Prostate gland (tissue), 2 donors: Measurements from ENCODE around the gene COL4A1.

Experiments
- CTCF ChIP-seq, 4 experiments: fragments of 200-600 bp in 2 of 4; fragments of 450-650 bp in 2 of 4; sonication (generic) in 2 of 4; IDR thresholded peaks; 1 replicate in 3 of 4; 2 replicates in 1 of 4; pipeline ENCODE4 v1.5.1; 2016 to 2019; ENCODE audit warnings: antibody characterized with exemption in 4 of 4, mild to moderate bottlenecking in 2 of 4, moderate library complexity in 2 of 4
- POLR2AphosphoS5 ChIP-seq: sonication (generic); formaldehyde crosslinking; IDR thresholded peaks from one replicate; pipeline ENCODE4 v1.6.1; 2017; ENCODE audit warnings: antibody characterized with exemption

DNA sequence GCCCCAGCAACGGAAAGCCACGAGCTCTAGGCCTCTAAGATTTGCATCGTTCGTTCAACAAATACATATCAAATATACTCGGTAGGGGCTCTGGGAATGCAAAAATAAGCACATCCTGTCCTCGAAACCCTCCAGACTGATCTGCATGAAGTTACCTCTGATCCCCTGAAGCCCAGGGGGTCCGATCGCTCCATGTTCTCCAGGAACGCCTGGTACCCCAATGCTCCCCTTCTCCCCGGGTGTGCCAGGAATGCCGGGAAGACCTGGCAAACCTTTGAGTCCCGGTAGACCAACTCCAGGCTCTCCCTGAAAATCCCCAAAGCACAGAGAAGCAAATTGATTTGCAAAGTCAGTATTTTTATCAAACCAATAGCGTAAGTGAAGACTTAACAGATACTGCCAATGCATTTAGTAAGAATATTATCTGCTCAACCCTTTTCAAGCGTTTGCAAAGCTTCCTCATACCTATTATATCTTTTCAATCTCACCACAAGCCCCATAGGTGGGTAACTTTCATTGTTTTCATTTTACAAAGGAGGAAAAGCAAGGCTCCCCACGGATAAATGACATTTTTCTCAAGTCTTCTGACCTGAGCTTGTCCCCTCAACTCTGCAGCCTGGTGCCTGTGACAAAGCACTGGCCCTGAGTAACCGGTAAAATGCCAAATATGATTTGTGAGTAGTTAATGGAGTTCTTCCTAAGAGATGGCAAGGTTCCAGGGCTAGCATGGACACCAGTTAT lies 127.7 kb downstream of the COL4A1 start:
- TF ChIP-seq CTCF (IDR thresholded peaks at IDR 0.05) (no peak), POLR2AphosphoS5 (no peak)
